GOT3 (cell line): ENCODE results near the gene HOXB6.

Source experiments
- DNase-seq: peaks from one replicate; lab custom pipeline; 2025; ENCODE audit warnings: mixed read lengths; lab: John Stamatoyannopoulos, UW

Gene HOXB6

DNA sequence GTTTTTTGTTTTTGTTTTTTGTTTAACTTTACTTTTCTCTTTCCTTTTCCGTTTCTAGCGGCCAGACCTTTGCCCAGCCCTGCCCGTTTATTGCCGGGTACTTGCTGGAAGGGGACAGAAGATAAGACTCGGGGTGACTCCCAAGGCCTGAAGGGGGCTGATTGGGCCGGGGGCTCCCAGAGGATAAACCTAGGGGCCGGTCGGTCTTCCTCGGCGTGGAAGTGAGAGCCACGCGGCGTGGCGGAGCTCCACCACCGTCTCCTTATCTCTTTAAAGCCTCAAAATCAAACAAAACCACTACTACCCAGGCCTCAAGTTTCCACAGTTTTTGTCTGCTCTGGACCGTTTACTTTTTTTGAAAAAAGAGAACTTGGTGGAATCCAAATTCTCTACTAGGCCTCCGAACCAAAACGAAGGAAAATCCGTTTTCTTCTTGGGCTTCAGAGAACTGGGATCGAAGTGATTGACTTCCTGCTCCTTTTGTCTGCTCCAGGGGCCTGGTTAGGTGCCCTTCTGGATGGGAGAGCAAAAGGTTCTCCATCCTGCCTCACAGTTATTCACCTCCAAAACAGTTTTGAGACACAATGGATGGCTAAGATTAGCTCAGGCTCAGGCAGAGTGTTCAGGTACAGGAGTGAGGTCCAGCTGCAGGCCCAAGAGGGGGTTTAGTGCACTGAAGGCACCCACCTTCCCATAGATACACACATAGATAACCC, 29.9 kb upstream of the HOXB6 start:
- no peak for DNase-seq

DNA sequence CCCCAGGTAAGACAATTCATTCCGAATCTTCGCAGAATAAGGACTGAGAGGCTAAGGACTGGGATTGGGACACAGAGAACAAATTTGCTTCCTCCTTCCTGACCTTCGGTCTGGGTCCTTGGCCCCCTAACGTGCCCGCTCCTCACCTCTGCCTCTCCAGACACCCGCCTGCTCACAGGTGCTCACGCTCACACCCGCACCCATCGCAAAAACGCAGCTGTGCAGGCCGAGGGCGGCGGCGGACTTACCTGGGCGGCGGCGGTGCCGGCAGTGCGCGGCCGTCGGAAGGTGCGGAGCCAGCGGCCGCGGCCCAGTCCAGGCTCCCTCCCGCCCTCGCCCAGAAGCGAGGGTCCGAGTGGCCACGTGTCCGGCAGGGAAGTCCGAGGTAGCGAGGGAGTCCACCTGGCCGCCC, 28.5 kb upstream of the HOXB6 start:
- no peak for DNase-seq

DNA sequence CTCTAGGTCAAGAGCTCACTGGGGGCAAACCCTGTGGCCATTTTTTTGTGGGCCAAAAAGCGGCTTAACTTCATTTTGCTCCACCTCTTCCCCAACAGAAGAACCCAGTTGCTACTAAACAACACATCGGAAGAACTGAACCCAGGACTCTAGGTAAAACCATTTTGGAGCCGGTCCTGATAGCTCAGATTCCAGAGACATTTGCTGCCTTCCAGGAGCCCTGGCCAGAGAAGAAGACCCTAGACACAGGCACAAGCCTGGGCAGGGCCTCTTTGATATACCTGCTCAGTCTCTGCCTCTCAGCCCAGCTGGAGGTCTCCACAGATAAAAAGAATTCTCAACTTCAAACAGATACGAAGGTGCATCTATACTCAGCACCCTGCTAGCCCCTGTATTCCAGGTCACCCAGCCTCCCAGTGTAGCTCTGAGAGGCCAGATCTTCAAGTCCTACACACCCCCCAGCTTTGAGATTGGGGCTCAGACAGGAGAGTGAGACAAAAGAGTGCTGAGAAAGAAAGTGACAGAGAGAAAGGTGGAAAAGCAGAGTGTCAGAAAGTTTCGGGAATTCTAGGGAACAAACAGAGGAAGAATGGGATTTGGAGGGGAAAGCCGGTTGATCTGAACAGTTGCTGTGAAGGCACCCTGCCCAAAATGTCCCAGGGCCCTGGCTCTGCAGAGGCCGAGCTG, 27.9 kb upstream of the HOXB6 start:
- DNase-seq, result no peak

DNA sequence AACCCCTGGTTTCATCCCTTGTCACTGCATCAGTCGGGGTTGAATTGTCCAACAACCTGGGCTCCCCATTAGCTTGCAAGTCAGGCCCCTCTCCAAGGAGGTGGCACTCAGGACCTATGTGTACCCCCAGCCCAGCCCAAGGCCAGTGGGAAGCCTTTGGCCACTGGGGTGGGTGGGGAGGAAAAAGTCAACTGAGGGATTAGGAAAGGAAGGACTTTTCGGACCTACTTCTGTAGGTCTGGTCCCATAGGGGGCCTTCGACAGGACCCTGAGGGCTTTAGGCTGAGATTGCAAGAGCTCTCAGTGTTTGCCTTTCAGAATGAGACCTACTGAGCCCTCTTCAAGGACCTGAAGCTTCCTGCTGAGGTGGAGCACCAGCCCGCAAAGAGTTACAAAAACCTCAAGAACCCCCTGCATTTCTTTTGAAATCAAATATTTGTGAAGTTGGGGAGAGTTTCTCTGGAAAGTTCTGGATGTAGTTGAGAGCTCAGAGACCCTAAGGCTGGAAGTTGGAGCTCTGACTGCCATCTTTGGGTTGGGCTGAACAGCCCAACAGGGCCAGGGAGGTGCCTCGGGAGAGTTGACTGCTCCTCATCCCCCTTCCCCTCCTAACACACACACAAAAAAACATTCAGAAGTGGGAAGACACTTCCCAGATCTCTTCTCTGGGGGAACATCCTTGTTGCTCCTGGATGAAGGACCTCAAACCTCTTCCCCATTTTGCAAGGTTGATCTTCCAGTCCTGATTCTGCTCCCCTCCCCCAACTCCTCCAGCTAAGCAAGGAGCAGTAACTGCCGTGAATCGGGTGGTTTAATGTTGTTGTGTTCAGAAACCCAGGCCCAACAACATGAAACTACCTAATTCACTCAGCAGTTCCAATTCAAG, 27.1 kb upstream of the HOXB6 start:
- no peak for DNase-seq

DNA sequence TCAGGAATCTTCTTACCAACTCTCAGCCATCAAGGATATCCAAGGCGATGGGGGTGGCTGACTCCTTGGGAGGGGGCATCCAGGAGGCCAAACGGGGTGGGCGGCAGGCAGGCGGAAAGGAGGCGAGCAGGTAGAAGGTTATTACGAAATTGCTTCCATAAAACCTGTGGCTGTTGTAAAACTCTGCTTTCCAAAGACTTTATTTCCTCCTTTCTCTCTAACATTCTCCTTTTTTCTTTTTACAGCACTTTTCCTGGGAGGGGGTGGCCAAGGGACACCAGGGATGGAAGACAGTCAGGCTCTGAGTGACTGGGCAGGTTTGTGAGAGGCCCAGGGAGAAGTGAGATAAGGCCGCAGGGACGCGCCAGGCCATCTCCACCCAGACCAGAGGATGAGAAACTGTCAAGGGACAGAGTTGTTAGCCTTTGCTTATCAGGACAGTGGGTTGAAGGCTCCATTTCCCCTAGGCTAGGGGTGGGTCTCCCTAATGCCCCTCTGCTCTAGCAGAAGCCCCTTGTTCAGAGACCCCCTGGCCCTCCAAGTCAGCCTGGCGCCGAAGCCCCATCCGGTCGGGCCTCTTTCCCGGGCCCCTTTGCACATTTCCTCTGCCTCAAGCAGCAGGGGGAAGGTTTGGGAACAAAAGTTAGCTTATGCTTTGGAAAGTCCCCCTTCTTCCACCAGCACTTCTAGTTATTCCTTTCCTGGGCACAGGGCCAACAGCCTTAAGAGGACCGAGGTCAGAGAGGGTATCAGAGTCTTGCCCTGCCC, 26.3 kb upstream of the HOXB6 start:
- DNase-seq, result no peak

DNA sequence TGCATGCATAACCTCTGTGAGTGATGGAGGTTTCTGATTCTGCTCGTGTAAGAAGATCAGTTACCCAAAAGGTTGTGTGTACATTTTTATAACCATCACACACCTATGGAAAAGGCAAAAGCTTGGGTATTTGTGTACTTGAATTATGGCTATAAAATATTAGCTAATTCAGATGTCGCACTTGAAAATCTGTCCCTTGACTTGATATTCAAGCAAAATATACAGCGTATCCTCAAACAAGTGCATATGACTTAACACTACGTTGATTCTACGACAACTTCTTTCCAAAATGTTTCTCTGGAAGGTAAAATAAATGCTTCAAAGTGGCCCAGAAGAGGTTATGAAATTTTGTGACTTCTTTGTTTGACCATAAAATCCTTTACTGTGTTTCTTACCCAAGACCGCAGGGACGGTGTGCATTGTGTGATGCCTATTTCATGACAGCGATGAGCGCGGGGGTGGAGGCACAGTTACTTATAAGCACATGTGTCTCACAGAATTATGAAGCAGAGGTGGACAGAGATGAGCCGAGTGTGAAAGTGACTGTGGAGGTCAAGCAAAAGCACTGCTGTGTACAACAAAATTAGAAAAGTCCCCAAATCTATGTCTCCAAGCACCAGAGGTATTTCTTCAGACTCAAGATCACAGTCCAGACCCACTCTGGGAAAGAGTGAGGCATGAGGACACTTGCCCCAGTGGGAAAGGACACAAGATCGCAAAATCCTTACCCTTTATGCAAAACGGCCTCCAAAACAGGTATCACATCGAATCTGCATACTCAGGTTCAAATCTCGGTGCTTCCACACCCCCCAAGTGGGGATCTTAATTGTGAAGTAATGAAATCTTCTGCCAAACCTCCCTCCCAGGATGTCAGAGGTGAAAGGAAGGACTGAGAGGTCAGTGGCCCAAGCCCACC, 25.5 kb upstream of the HOXB6 start:
- DNase-seq, result no peak

DNA sequence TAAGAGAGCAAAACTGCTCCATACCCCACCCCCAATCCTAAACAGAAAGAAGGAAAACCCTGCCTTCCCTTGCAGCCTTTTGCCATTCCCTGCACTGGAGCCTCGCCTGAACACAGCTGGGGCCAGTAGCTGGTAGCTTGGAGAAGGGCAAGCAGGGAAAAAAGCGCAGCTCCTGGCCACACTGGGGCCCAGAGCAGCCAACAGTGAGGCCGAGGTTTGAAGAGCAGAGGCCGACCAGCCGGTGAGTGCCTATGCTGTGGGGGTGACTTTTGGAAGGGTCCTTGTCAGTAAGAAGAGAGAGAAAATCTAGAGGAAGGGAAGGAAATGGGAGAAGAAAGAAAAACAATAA, 24.6 kb upstream of the HOXB6 start:
- DNase-seq, result no peak

DNA sequence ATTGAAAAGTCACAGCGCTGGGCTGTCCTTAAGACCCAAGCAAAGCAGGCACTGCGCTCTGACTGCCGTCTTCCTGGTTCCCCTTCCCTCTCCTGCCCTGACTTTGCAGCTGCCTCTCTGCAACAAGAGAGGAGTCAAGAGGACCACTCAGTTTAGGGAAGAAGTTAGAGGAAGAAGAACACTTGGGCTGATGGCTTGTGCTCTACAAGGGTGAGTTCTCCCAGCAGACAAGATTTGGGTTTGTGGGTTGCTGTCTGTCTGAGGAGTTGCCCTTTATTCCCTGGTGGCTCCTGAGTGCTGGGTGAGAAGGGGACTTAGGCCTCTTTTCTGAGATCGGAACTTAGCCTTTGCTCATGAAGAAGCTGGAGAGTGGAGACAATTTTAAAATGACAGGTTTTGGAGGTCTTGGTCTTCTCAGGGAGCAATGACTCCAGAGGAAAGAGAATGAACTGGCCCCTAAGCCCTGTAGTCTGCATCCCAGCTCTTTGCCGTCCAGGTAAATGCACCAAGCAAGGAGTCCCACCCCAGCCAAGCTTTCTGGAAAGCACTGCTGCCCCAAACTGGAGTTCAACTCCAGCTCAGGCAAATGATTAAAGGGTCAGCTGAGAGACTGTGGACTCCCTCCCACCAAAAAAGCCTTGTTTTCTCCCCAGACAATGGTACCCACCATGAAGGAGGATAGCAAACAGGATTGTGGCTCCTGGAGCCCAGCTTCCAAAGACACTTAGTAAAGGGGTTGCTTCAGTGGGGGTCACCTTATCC, 24.0 kb upstream of the HOXB6 start:
- DNase-seq, result no peak

DNA sequence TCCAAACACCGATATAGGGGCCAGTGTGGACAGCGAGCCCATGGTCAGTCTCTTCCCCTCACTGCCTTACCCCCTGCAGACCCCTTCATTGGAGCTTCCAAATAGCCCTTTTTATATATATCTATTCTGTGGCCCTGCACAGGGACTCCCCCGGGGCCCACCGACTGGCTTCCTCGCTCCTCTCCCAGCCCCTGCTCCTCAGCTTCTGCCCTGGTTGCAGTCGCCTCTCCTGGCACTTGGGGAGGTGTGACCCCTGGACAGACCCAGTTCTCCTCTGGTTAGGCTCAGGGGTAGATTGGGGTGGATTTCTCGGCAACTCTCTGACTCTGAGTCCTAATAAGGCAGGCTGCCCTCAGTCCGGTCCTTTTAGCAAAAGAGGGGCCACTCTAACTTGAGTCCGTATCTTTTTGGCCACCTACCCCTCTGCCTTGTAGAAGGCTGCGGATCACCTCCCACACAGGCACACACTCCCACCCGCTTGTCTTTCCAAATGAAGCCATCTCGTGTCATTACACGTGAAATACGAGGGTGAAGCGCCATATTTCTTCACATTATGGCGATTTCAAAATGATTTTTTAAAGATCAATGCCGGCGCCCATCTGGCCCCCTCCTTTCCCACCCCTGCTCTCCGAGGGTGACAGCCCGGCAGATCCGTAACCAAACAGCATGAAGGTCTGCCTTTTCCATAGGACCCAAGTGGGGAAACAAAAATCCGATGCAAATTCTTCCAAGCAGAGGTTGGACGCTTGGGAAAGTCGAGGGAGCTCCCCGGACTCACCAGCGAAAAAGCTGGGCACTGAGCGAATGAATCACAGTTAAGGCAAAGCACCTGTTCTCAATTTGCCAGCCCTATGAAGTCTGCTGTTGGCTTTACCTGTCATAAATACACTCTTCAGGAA, 23.1 kb upstream of the HOXB6 start:
- no peak for DNase-seq

DNA sequence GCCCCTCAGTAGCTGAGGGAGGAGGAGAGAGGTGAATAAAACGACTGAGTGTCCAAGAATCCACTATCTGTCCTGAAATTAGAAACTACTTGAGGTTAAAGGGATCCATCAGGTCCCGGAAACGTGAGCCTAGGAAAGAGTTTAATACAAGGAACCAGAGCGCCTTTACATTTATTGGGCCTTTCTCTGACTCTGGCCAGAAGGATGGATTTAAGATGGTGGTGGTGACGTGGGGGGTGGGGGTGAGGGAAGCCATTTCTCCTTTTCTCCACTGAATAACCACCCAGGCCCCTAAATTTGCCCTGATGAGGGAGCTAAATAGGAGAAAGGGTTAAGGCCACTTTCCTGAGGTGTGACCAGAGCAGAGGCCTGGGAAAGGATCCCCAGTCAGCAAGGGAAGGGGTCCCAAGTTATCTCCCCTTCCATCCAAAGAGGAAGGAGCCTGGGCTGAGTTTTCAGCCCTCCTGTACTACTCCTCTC, 22.4 kb upstream of the HOXB6 start:
- no peak for DNase-seq

DNA sequence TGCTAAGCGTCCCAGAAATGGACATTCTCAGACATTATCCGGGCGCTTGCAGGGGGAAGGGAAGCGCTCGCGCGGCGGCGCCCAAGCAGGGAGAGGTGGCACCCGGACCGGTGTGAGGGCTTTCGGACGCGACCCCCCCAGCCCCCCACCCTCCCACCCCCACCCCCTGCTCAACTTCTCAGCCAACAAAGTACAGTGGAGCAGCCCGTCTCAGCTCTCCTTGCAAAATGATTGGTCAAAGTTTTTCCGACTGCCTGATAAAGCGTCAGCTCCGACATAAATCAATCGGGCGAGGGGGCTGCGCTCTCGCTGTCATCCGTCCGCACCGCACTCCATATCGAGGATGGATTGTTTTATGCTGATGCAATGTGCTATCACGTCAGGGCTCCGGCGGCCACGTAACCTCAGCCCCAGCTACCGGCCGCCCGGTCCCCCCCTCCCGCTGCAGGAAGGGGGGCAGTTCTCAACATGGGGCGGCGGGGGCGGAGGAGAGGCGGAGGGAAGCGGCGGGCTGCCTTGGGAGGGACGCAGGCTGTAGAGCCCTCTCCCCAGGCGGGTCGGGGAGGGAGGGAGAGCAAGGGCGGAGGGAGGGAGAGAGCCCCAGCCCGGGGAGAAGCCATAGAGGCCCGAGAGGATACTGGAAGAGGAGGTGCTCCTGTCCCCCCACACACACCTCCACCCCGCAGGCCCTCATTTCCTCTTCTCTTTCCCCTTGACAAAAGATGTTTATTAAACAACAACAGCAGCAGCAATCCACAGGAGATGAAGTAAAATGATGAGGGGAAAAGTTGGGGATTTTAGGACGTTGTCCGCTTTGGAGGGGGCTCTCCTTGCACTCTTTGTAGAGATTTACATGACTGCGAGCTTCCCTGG, 21.7 kb upstream of the HOXB6 start, which contains the start of gene HOXB9:
Gene HOXB9, minus strand, starts transcription at position 114 of the 873 bp plus-strand sequence. Its CDS starts 89 bp downstream, at position 25.
- no peak for DNase-seq

DNA sequence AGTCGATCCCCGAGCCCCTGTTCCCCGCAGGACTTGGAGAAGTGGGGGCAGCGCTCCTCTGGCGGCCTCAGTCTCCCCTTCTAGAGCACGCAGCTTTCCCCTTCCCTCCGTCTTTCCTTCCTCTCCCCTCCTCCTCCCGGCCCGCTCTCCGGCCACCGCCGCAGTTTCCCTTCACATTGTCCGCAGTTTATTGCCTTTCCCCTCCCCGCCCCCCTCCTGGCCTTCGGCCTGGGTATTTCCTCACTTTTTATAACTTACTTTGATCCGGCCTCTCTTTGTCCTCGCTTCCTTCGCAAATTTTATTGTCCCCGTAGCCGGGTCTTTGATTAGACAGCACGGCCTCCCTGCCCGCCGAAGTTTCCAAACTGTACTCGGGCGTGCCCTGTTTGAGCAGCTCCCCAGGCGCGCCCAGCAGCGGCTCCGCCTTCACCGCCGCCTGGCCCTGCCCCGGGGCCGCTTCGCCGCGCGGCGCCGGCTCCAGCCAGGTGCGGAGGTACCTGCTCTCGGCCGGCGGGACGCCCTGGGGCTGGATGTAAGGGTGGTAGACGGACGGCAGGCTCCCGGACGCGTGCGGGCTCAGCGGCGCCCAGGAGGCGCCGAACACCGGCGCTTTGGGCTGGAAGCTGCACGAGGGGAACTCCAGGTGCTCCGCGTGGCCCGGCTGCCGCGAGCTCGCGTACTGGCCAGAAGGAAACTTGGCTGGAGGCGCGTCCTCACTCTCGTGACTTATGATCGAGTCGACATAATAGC, 20.9 kb upstream of the HOXB6 start:
- no peak for DNase-seq

DNA sequence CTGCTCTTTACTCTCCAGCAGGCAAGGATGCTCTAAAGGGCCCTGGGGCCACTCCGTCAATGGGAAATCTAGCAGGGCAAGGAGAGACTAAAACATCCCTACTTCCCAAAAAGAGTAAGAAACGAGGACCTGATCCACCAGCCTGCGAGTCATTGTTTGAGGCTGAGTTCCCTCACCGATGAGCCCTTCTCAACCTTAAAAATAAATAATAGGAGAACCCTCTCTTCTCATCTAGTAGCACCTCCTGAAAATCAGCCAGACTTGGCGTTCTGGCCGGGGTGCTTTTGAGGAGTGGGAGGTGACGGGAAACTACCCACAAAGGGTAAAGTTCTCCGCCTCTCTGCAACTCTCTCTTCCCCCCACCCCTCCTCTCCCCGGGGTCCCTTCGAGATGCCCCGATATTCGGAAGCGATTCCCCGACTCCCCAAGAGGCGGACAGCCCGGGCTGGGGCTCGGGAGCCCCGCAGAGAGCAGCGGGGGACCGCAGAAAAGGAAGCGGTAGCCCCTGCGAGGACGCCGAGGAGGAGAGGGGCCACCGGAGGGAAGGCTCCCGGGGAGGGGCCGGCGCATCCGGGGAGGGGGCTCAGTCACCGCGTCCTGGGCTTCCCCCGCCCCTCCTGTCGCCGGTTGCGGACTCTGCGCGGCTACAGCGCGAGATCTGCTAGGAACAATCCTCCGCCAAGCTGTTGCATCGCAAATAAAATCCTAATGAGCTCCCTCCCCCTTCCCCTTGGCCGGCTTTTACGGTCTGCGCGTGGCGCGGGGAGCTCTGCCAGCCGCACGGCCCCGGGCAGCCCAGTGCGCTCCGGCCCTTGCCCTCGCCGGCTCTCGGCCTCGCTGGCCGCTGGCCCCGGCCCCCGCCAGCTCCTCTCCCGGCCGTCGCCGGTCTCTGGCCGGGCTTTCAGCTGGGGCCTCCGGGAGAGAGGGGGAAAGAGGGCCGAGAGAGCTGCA, 20.0 kb upstream of the HOXB6 start:
- no peak for DNase-seq

DNA sequence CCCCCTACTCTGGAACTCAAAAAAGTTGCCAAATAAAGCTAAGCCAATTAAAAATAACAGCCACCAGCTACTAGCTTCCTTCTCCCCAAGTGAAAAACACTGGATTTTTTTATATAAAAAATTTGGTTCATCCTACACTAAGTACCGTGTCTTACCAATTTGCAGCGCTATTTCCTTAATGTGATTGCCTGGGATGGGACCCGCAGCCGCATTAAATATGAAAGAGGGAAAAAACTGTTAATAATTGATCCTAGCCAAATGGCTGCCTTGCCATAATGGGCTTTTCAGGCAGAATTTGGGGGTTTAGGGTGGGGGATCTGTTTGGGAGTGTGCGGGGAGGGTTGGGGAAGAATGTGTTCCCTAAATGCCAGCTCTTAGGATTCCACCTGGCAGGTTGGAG, 19.3 kb upstream of the HOXB6 start:
- DNase-seq, result no peak

DNA sequence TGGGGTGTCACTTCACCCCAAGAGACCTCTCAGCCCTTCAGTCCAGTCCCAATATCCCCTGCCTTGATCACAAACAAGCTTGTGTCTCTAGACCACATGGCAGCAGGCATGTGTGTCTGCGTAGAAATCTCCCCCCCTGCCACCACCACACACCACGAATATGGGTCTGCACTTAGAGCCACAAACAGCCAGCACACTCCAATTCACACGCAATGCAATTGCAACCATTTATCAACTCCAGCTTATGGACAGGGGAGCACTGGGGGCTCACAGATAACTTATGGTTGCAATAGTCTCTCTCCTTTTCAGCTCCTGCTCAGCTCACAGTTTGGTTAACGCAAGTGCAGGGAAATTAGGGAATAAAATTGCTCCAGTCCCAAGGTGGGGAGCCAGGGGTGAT, 18.8 kb upstream of the HOXB6 start:
- DNase-seq, result no peak

DNA sequence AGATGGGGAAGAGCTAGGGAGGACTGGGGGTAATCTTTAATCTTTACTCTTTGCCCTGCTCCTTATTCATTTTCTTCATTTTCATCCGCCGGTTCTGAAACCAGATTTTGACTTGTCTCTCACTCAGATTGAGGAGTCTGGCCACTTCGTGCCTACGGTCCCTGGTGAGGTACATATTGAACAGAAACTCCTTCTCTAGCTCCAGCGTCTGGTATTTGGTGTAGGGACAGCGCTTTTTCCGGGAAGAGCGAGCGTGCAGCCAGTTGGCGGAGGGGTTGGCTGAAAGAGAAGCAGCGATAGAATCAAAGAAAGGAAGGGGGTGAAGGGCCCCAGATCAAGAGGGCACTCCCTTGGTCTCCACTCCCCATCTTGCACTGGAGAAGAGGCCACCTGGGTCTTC, 18.1 kb upstream of the HOXB6 start:
- DNase-seq, result no peak
